Stimulated activated naive CD4-positive, alpha-beta T cell (primary cell): ENCODE data around the gene HS6ST3.
"Not testable (repeated sequence)": the region's sequence is repeated elsewhere in the genome, so short reads cannot be mapped to it uniquely, and the experiment has no call there.

Experiments used
- DNase-seq, 6 experiments: peaks; one replicate each; lab custom pipeline; 2025; lab: John Stamatoyannopoulos, UW

HS6ST3 gene

DNA sequence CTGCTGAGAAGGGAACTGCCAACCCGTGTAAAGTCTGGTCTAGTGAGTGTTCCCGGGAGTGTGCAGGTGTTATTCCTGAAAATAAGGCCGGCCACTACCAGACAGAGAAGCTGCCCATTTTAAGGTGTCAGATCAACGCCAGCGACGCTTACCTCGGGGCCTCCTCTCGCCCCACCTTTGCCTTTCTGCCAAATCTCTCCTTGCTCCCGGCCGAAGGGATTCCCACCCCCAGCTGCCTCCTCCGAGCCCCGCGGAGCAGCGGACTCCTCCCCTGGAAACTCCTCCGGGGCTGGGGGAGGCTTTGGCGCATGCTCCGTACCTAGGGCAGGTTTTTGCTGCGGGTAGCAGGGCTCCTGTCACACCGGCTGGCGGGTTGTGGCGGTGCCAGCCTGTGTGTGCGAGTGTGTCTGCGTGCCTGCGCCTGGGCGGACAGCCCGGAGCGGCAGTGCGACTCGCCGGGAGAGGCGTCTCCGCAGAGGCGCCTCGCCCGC is at the start of gene HS6ST3:
Gene HS6ST3 (plus strand): TSS at position 359 of the 491 bp plus-strand sequence.
- DNase-seq, result no peak

DNA sequence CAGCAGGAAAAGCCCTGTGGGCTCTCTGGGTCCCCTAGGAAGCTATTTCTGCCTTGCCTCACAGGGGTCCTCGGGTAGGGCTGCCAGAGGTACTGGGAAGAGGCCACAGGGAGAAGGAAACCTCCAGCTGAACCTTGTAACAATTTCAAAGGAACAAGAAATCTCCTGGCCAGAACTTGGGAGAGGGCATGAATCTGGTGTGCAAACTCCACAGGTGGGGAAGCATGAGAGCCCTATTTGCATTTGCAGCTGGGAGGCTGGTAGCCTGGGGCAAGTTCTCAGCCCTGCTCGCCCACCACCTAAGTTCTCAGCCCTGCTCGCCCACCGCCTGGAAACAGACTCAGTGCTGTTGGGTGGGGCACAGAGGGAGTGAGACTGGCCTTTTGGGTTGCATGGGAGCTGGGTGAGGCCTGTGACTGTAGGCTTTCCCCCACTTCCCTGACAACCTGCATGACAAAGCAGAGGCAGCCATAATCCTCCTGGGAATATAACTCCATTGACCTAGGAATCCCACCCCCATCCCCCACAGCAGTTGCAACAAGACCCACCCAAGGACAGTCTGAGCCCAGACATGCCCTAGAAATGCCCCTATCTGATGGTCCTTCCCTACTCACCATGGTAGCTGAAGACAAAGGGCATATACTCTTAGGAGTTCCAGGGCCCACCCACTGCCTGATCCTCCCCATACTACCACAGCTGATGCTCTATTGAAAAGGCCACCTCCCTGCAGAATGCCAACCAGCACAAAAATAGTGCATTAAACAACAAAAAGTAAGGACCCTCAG is 48.4 kb upstream of the HS6ST3 start:
- DNase-seq, result no peak

DNA sequence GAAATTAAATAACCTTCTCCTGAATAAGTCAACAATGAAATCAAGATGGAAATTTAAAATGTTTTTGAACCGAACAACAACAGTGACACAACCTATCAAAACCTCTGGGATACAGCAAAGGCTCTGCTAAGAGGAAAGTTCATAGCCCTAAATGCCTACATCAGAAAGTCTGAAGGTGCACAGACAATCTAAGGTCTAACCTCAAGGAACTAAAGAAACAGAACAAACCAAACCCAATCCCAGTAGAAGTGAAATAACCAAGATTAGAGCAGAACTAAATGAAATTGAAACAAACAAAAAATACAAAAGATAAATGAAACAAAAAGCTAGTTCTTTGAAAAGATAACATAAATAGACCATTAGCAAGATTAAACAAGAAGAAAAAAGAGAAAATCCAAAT is 45.7 kb upstream of the HS6ST3 start:
- DNase-seq, result no peak

DNA sequence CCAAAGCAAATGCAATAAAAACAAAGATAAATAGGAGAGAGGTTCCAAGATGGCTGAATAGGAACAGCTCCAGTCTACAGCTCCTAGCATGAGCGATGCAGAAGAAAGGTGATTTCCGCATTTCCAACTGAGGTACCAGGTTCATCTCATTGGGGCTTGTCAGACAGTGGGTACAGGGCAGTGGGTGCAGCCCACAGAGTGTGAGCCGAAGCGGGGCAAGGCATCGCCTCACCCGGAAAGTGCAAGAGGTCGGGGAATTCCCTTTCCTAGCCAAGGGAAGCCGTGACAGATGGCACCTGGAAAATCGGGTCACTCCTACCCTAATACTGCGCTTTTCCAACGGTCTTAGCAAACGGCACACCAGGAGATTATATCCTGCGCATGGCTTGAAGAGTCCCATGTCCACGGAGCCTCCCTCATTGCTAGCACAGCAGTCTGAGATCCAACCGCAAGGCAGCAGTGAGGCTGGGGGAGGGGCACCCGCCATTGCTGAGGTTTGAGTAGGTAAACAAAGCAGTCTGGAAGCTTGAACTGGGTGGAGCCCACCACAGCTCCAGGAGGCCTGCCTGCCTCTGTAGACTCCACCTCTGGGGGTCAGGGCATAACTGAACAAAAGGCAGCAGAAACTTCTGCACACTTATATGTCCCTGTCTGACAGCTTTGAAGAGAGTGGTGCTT is 43.3 kb upstream of the HS6ST3 start:
- DNase-seq, result not testable (repeated sequence)

DNA sequence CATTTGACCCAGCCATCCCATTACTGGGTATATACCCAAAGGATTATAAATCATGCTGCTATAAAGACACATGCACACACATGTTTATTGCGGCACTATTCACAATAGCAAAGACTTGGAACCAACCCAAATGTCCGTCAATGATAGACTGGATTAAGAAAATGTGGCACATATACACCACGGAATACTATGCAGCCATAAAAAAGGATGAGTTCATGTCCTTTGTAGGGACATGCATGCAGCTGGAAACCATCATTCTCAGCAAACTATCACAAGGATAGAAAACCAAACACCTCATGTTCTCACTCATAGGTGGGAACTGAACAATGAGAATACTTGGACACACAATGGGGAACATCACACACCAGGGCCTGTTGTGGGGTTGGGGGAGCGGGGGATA is 39.0 kb upstream of the HS6ST3 start:
- not testable (repeated sequence) for DNase-seq

DNA sequence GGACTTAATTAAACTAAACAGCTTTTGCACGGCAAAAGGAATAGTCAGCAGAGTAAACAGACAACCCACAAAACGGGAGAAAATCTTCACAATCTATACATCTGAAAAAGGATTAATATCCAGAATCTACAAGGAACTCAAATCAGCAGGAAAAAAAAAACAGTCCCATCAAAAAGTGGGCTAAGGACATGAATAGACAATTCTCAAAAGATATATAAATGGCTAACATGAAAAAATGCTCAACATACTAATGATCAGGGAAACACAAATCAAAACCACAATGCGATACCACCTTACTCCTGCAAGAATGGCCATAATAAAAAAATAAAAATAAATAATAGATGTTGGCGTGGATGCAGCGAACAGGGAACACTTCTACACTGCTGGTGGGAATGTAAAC is 38.4 kb upstream of the HS6ST3 start:
- not testable (repeated sequence) for DNase-seq

DNA sequence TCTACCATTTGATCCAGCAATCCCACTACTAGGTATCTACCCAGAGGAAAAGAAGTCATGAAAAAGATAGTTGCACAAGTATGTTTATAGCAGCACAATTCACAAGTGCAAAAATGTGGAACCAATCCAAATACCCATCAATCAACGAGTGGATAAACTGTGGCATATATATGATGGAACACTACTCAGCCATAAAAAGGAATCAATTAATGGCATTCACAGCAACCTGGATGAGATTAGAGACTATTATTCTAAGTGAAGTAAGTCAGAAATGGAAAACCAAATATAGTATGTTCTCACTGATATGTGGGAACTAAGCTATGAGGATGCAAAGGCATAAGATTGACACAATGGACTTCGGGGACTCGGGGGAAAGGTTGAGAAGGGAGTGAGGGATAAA is 38.0 kb upstream of the HS6ST3 start:
- DNase-seq, result not testable (repeated sequence)

DNA sequence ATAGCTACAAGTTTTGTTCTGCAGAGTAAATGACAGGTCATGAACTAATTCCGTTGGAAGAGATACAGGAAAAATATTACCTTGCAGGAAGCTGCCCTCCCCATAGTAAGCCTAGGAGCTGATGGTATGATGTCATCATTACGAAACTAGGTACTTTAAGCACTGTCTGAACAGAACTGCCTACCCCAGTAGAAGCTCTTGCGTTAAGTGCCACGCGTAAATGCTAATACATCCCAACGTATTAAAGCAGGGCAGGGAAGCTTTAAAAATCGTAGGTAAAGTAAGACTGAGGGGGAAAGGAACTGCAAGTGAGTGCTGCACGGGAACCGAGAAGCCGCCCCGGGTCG is 37.3 kb upstream of the HS6ST3 start:
- DNase-seq, result no peak

DNA sequence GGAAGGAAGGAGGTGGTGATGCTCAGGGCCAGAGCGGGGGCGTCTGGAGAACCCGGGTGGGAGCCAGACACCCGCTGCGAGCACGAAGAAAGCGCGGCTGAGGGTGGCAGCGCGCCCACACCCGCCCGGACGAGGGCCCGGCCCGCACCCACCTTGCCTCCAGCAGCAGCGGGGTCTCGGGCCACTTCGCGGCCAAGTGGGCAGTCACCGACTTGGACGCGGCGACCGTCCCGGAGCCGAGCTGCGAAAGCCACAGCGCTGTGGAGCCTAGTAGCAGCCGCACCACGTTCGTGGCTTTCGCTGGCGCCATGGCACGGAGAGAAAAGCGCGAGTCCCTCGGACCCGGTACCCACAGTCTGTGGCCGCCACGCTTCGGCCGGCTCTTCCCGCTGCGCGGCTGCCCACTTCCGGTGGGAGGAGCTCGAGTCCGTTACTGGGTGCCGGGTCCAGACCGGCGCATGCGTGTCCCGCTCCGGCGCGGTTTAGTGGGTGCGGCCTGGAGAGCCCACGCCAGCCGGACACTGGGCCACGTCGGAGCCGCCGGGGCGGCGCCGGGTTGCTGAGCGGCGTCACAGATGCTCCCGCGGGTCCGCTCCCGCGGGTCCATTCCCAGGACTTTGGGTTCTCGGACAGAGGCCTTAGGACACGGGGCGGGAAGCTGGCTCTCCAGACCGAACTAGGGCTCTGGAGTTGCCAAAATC is 36.8 kb upstream of the HS6ST3 start, which contains the start of gene UGGT2:
Gene UGGT2 (minus strand): TSS at position 399 of the 701 bp plus-strand sequence. CDS start 89 bp downstream, at position 310.
- no peak for DNase-seq

DNA sequence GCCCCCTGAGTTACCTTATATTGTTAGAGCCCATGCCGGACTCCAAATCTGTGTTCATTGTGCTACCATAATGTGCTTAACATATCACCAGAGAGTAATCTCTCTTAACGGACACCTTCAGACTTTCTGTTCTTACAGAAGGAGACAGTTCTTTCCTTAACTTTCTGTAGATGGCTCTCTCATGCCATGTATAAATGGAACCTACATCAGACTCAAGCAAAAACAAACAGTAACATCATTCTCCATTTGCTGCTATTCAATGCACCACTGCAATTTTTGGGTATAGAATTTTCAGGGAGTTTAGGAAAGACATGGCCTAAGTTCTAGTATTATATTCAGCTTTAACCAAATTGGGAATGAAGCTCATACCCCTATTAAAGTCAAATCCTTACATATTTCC is 24.1 kb upstream of the HS6ST3 start:
- no peak for DNase-seq

DNA sequence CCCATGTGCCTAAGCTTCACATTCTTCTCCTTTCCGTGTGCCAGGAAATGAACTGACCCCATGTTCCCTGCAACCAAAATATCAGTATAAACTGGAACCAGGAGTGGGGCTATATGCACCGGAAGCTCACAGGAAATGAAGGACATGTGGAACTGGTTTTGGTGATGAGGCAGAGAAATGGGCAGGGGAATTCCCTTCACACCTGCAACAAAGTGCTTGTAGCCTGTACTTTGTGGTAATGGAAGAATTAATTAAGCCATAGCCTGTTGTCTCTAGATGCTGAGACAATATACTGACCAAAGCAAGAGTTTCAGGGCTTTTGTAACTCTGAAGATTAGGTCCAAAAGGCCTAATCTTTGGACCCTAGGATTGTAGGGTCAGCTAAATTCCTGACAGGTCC is 21.2 kb upstream of the HS6ST3 start:
- no peak for DNase-seq

DNA sequence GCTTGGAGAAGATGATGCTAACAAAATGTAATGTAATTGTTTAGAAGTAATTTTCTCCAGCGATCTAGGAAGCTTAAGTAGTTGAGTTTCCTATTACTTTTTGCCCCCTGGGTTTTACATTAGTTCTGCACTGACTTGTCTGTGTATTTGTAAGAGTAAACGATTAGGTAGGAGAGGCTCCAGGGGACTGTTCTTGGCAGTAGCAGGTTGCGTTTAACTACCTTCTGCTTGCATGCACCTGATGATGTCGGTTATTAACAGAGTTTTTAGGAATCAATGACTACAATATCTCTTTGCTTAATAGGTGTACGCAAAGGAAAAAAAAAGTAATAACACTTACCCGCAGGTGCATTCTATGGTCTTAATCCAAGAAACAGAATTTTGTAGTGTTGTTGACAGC is 18.4 kb upstream of the HS6ST3 start:
- DNase-seq, result no peak

DNA sequence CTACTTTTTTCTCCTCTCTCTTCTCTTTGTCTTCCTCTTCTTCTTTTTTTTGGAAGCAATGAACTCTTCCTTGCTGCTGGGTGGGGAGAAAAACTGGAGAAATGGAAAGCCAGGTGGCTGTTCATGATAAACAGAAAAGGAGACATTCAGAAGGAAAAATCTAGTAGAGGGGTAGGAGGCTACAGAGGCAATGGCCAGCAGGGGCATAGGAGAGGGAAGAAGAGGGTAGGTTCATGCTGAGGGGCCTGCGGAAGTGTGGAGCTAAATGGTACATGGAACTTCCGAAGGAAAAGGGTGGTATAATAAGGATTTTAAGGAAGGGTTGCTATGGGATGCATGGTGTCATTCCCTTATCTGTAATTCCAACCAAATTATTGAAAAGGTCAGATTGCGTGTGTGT is 17.5 kb upstream of the HS6ST3 start:
- DNase-seq, result no peak

DNA sequence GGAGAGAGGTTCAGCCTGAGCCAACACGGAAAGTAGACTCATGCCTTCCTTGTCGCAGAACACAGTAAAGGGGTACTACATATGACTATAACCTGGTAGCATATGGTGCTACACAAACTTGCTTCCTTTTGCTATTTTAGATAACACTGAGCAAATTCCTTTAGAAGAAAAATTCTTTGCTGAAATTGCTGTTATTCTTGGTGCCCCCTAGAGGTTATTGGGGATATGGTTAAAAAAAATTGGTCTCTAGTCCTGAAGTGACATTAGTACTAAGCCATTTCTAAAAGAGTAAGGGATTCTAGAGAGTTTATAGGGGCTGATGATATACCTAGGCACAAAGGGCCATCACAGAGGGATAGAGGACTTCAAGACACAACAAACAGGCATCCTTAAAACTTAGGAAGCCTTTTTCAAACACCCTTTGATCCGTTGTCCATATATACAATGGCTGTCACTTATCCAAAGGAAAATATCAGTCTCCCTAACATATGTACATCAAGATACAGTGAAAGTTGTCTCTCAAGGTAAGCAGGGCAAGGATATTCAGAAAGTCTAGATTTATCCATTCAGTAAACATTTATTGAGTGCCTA is 13.9 kb upstream of the HS6ST3 start:
- no peak for DNase-seq

DNA sequence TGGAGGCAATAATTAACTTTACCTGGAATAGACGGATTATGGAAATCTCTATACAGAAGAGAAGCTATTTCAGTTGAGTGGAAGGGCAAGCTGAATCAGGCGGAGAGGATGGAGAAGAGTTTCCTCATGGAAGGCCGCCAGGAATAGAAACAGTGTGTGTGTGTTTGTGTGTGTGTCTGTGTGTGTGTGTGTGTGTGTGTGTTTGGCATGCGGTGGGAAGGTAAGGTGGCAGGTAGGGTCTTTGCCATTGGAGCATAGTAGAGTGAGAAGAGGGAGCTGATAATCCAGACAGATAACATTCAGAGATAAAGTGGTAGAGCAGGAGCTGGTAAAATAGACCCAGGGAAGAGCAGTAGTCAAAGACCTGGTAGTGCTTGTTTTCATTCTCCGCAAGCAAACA is 9.2 kb upstream of the HS6ST3 start:
- no peak for DNase-seq

DNA sequence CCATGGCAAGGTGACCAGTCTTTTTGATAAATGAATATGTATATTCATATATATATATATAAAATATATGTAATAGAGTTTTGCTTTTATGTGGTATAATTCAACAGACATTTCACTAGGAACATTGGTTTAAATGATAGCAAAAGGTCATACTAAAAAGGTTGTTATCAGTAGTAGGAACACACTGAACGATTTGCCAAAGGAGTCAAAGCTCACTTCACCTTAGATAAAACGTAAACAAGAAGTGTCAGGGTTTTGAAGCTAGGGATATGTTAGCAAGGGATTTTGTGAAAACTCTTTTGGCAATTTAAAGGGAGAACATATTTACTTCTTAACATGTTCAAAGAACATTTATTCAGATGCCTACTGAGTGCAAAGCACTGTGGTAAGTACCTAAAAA is 8.0 kb upstream of the HS6ST3 start:
- no peak for DNase-seq

DNA sequence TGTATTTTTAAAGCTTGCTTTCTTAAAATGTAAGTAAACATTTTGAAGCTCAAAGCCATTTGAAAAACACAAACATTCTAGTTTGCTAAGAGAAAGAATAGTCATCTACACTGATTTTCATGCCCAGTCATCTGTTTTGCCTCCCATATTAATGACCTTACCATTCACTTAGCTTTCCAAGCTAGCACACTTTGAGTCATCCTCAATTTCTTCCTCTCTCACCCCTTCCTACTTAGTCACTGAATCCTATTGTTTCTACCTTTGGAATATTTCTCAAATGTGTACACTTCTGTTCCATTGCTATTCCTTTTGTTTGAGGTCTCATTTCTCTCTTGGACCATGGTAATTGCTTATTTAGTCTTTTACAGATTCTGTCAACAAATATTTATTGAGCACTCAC is 7.3 kb upstream of the HS6ST3 start:
- no peak for DNase-seq

DNA sequence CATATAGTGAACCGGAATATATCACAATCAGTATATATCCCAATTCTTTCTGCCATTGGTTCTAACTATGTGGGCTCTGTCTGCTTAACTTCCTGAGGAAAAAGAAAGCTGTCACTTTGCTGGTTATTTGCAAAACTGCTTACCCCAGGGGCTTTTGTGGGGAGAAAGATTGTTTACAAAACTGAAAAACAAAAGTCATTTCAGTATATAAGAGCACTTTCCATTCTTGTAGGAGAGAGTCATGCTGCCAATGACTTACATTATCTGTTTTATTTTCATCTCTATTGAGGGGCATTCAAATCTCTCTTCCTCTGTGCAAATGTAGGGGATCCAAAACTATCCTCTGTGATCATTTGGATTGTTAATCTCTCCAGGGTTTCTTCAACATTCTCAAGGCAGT is 3.2 kb upstream of the HS6ST3 start:
- DNase-seq, result no peak

DNA sequence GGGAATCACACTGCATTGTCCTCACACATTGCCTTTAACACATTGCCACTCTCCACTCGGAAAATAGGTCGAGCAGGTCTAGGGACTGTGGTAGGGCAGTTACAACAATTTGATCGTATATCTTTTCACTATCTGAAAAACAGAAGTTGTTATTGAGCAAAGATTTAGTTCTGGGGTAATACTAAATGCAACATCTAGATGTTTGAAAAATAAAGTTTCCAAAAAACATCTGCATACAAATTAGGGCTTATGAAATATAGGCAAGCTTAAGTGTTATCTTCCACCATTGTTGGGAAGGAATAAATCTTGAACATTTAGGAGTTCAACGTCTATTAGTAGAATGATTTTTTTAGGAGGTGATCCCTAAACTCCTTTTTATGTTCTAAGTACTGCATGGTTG is 768 bp upstream of the HS6ST3 start:
- DNase-seq, result no peak

DNA sequence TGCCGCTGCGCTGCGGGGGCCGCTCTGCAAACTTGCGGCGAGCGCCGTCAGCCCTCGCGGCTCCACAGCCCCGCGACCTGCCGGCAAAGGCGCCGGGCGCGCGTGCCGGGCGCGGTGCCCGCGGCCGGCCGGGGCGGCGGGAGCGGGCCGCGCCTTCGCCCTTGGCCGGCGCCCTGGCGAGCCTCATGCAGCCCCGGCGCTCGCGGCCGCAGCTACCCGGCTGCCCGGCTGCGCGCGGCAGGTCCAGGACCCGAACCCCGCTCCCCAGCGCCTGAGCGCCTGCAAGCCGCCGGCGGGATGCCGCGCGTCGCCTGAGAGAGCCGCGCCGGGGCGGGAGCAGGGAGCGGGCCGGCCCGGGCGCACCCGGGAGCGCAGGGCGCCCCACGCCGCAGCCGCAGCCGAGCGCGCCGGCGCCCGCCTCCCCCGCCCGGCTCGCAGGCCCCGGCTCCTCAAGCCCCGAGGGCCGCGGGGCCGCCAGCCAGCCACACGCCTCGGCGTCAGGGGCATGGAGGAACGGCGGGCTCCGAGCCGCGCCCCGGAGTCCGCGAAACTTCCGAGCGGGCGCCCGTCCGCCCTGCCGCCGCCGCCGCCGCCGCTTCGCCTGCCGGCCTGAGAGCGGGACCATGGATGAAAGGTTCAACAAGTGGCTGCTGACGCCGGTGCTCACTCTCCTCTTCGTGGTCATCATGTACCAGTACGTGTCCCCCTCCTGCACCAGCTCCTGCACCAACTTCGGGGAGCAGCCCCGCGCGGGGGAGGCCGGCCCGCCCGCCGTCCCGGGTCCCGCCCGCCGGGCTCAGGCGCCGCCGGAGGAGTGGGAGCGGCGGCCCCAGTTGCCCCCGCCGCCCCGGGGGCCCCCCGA is 564 bp downstream of the HS6ST3 start:
- DNase-seq, result no peak
